ENCODE data around the gene EMC9. TPM values are rescaled to one million over a fixed set of nuclear protein-coding genes. Genes with fewer than 3 reads are reported as not detected.

EMC9 gene
- total RNA-seq, 1 donor from 2014 or later, result 23.8 TPM

GRCh38 chr14:24122898-24123297 is 18.5 kb downstream of the EMC9 start:
- Histone ChIP-seq H3K36me3 (peaks cover 0 to 51% of the 10 kb centered on the region in 2 donors), H3K9me3 (no peaks in the 10 kb centered on the region), H3K27me3 (no peaks in the 10 kb centered on the region), H3K4me1 (no peaks in the 10 kb centered on the region), H3K4me3 (no peak overlapping the region), H3K27ac (no peak overlapping the region)
- intact Hi-C loops (cut with DNase I), result no loop called here
- DNase-seq (ENCODE audit: extremely low spot score in 2 of 2), result no peak
- no peak for TF ChIP-seq CTCF (IDR thresholded peaks at IDR 0.05)
- TF ChIP-seq POLR2A (IDR thresholded peaks at IDR 0.05), result no peak
- no peak for TF ChIP-seq POLR2AphosphoS5 (IDR thresholded peaks at IDR 0.05; ENCODE audit: insufficient read depth in 1 of 2, low read depth in 1 of 2)

- no peak overlapping the region for H3K4me3 ChIP-seq
- no peaks in the 10 kb centered on the region for H3K9me3 ChIP-seq
- no peaks in the 10 kb centered on the region for H3K4me1 ChIP-seq
- H3K36me3 ChIP-seq, result peaks cover 0 to 56% of the 10 kb centered on the region in 2 donors
- TF ChIP-seq POLR2A (IDR thresholded peaks at IDR 0.05) (no peak), CTCF (IDR thresholded peaks at IDR 0.05) (no peak), POLR2AphosphoS5 (IDR thresholded peaks at IDR 0.05; ENCODE audit: insufficient read depth in 1 of 2, low read depth in 1 of 2) (no peak)
- H3K27ac ChIP-seq, result no peak overlapping the region
- DNase-seq (ENCODE audit: extremely low spot score in 2 of 2), result no peak
- intact Hi-C loops (cut with DNase I), result no loop called here
- H3K27me3 ChIP-seq, result no peaks in the 10 kb centered on the region
These were observed 19.0 kb downstream of the EMC9 start for GRCh38 chr14:24122416-24122815.

- DNase-seq (ENCODE audit: extremely low spot score in 2 of 2), result no peak
- H3K4me3 ChIP-seq, result no peak overlapping the region
- no peaks in the 10 kb centered on the region for H3K27me3 ChIP-seq
- peaks cover 9% of the 10 kb centered on the region for H3K4me1 ChIP-seq
- peaks cover 0 to 63% of the 10 kb centered on the region in 2 donors for H3K36me3 ChIP-seq
- no peak overlapping the region for H3K27ac ChIP-seq
- intact Hi-C loops (cut with DNase I), result no loop called here
- TF ChIP-seq POLR2A (IDR thresholded peaks at IDR 0.05) (no peak), CTCF (IDR thresholded peaks at IDR 0.05) (no peak), POLR2AphosphoS5 (IDR thresholded peaks at IDR 0.05; ENCODE audit: insufficient read depth in 1 of 2, low read depth in 1 of 2) (no peak)
- H3K9me3 ChIP-seq, result no peaks in the 10 kb centered on the region
These were observed 20.2 kb downstream of the EMC9 start for GRCh38 chr14:24121210-24121609.

- Histone ChIP-seq H3K27me3 (no peaks in the 10 kb centered on the region), H3K4me3 (no peak overlapping the region), H3K36me3 (peaks cover 0 to 63% of the 10 kb centered on the region in 2 donors), H3K27ac (no peak overlapping the region), H3K9me3 (no peaks in the 10 kb centered on the region), H3K4me1 (peaks cover 19% of the 10 kb centered on the region)
- DNase-seq (ENCODE audit: extremely low spot score in 2 of 2), result no peak
- intact Hi-C loops (cut with DNase I), result no loop called here
- TF ChIP-seq CTCF (IDR thresholded peaks at IDR 0.05) (no peak), POLR2A (IDR thresholded peaks at IDR 0.05) (no peak), POLR2AphosphoS5 (IDR thresholded peaks at IDR 0.05; ENCODE audit: insufficient read depth in 1 of 2, low read depth in 1 of 2) (no peak)
These were observed 21.7 kb downstream of the EMC9 start for GRCh38 chr14:24119691-24120090.

GRCh38 chr14:24117179-24117578 is 24.2 kb downstream of the EMC9 start:
- TF ChIP-seq POLR2AphosphoS5 (IDR thresholded peaks at IDR 0.05; ENCODE audit: insufficient read depth in 1 of 2, low read depth in 1 of 2) (no peak), CTCF (IDR thresholded peaks at IDR 0.05) (no peak), POLR2A (IDR thresholded peaks at IDR 0.05) (no peak)
- intact Hi-C loops (cut with DNase I), result no loop called here
- no peak for DNase-seq (ENCODE audit: extremely low spot score in 2 of 2)
- H3K36me3 ChIP-seq, result peaks cover 0 to 48% of the 10 kb centered on the region in 2 donors
- H3K27ac ChIP-seq, result no peak overlapping the region
- no peaks in the 10 kb centered on the region for H3K9me3 ChIP-seq
- no peak overlapping the region for H3K4me3 ChIP-seq
- peaks cover 26% of the 10 kb centered on the region for H3K4me1 ChIP-seq
- no peaks in the 10 kb centered on the region for H3K27me3 ChIP-seq

Measured in vagina (tissue), 2 donors.